ENCODE data around the gene CSNK1E. TPM values are rescaled to one million over a fixed set of nuclear protein-coding genes. Genes with fewer than 3 reads are reported as not detected.

CSNK1E gene
- total and polyA plus RNA-seq, 4 donors: 87.2 to 121 (median 112) TPM

- H3K4me1 ChIP-seq (ENCODE audit: control insufficient read depth in 5 of 5, insufficient read depth in 5 of 5, low read length in 5 of 5): no peaks in the 10 kb centered on the region
- DNase-seq (no peak), ATAC-seq (ENCODE audit: insufficient read depth, low FRiP score) (no peak)
- H3K4me3 ChIP-seq: no peak overlapping the region
- 95 to 97% methylated on average over 14 of the region's 14 CpGs for WGBS, 2 donors
- H3K36me3 ChIP-seq (ENCODE audit: control insufficient read depth in 4 of 4, insufficient read depth in 4 of 4, low read length in 4 of 4): peaks cover 0 to 10% (median 0%) of the 10 kb centered on the region in 4 donors
- no peak overlapping the region for H3K27ac ChIP-seq (ENCODE audit: low read depth in 1 of 2, low read length in 1 of 2)
- no peaks in the 10 kb centered on the region for H3K27me3 ChIP-seq (ENCODE audit: control insufficient read depth in 3 of 3, insufficient read depth in 3 of 3, low read length in 2 of 3)
- no peak for TF ChIP-seq CTCF (IDR thresholded peaks at IDR 0.05; ENCODE audit: control extremely low read depth, extremely low read depth)
- no peak overlapping the region for H3K9ac ChIP-seq (ENCODE audit: insufficient read depth in 1 of 2, low read length in 2 of 2)
- no peaks in the 10 kb centered on the region for H3K9me3 ChIP-seq (ENCODE audit: control insufficient read depth in 4 of 4, insufficient read depth in 3 of 4, low read length in 3 of 4)
Observed at GRCh38 chr22:38355275-38355674, 38.0 kb upstream of the CSNK1E start.

- DNase-seq (no peak), ATAC-seq (ENCODE audit: insufficient read depth, low FRiP score) (no peak)
- H3K36me3 ChIP-seq (ENCODE audit: control insufficient read depth in 4 of 4, insufficient read depth in 4 of 4, low read length in 4 of 4): peaks cover 0 to 10% (median 0%) of the 10 kb centered on the region in 4 donors
- H3K4me3 ChIP-seq: no peak overlapping the region
- 73 to 78% methylated on average over 10 of the region's 10 CpGs for WGBS, 2 donors
- H3K9ac ChIP-seq (ENCODE audit: insufficient read depth in 1 of 2, low read length in 2 of 2): no peak overlapping the region
- H3K27ac ChIP-seq (ENCODE audit: low read depth in 1 of 2, low read length in 1 of 2): no peak overlapping the region
- no peaks in the 10 kb centered on the region for H3K9me3 ChIP-seq (ENCODE audit: control insufficient read depth in 4 of 4, insufficient read depth in 3 of 4, low read length in 3 of 4)
- H3K4me1 ChIP-seq (ENCODE audit: control insufficient read depth in 5 of 5, insufficient read depth in 5 of 5, low read length in 5 of 5): no peaks in the 10 kb centered on the region
- no peak for TF ChIP-seq CTCF (IDR thresholded peaks at IDR 0.05; ENCODE audit: control extremely low read depth, extremely low read depth)
- no peaks in the 10 kb centered on the region for H3K27me3 ChIP-seq (ENCODE audit: control insufficient read depth in 3 of 3, insufficient read depth in 3 of 3, low read length in 2 of 3)
Observed at GRCh38 chr22:38353701-38354100, 36.5 kb upstream of the CSNK1E start.

GRCh38 chr22:38353142-38353629 is 36.0 kb upstream of the CSNK1E start:
- Histone ChIP-seq H3K36me3 (ENCODE audit: control insufficient read depth in 4 of 4, insufficient read depth in 4 of 4, low read length in 4 of 4) (peaks cover 0 to 10% (median 0%) of the 10 kb centered on the region in 4 donors), H3K4me1 (ENCODE audit: control insufficient read depth in 5 of 5, insufficient read depth in 5 of 5, low read length in 5 of 5) (no peaks in the 10 kb centered on the region), H3K4me3 (no peak overlapping the region), H3K27ac (ENCODE audit: low read depth in 1 of 2, low read length in 1 of 2) (no peak overlapping the region), H3K27me3 (ENCODE audit: control insufficient read depth in 3 of 3, insufficient read depth in 3 of 3, low read length in 2 of 3) (no peaks in the 10 kb centered on the region), H3K9ac (ENCODE audit: insufficient read depth in 1 of 2, low read length in 2 of 2) (no peak overlapping the region), H3K9me3 (ENCODE audit: control insufficient read depth in 4 of 4, insufficient read depth in 3 of 4, low read length in 3 of 4) (no peaks in the 10 kb centered on the region)
- ATAC-seq (ENCODE audit: insufficient read depth, low FRiP score): peak; percentile 83
- peak; percentile 94 for TF ChIP-seq CTCF (IDR thresholded peaks at IDR 0.05; ENCODE audit: control extremely low read depth, extremely low read depth)
- peak; percentile 39 to 64 (median 40) for DNase-seq
- 23 to 31% methylated on average over 33 of the region's 33 CpGs for WGBS, 2 donors

- H3K27ac ChIP-seq (ENCODE audit: low read depth in 1 of 2, low read length in 1 of 2): no peak overlapping the region
- H3K4me1 ChIP-seq (ENCODE audit: control insufficient read depth in 5 of 5, insufficient read depth in 5 of 5, low read length in 5 of 5): no peaks in the 10 kb centered on the region
- peaks cover 0 to 10% (median 0%) of the 10 kb centered on the region in 4 donors for H3K36me3 ChIP-seq (ENCODE audit: control insufficient read depth in 4 of 4, insufficient read depth in 4 of 4, low read length in 4 of 4)
- no peak overlapping the region for H3K9ac ChIP-seq (ENCODE audit: insufficient read depth in 1 of 2, low read length in 2 of 2)
- H3K4me3 ChIP-seq: no peak overlapping the region
- TF ChIP-seq CTCF (IDR thresholded peaks at IDR 0.05; ENCODE audit: control extremely low read depth, extremely low read depth): no peak
- WGBS, 2 donors: 88 to 90% methylated on average over 4 of the region's 4 CpGs
- DNase-seq (no peak), ATAC-seq (ENCODE audit: insufficient read depth, low FRiP score) (no peak)
- H3K27me3 ChIP-seq (ENCODE audit: control insufficient read depth in 3 of 3, insufficient read depth in 3 of 3, low read length in 2 of 3): no peaks in the 10 kb centered on the region
- no peaks in the 10 kb centered on the region for H3K9me3 ChIP-seq (ENCODE audit: control insufficient read depth in 4 of 4, insufficient read depth in 3 of 4, low read length in 3 of 4)
Observed at GRCh38 chr22:38352436-38352835, 35.2 kb upstream of the CSNK1E start.
